ENCODE measurements around the gene SLC1A2. TPM values are rescaled to one million over a fixed set of nuclear protein-coding genes. Genes with fewer than 3 reads are reported as not detected.

Gene SLC1A2
- total RNA-seq, 1 experiment from 2014 or later, result 0.50 TPM

DNA sequence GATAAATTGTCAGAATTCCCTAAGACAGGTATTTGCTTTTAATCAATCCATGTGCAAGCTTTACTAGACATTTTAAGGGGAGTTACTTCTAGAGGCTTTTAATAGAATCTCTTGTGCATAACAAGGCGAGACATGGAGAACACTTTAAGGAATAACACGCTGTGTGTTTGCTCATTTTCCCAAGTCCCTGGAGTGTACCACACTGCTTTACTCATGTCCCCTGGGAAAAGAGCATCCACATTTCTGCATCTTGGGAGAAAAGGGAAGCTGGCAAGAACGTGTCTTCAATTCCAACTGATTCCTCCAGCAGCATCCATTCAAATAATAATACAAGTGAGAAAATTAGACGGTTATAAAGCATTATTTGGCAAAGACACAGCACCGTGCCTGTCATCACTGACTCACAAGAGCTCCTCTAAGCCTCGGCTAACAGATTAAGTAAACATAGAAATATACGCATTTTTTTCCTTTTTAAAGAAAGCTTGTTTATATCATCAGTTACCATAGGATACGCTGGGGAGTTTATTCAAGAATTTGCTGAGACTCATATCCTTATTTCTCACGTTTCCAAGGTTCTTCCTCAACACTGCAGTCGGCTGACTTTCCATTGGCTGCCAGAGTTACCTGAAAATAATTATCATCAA is 158.9 kb downstream of the SLC1A2 start:
- ChIA-PET POLR2A (no interaction called here), CTCF (no interaction called here)
- Mint-ChIP-seq H3K9me3 (no peaks in the 10 kb centered on the region), H3K27ac (no peak overlapping the region), H3K4me1 (no peaks in the 10 kb centered on the region), H3K36me3 (no peaks in the 10 kb centered on the region), H3K4me3 (no peak overlapping the region), H3K27me3 (ENCODE audit: low read depth) (no peaks in the 10 kb centered on the region)
- TF ChIP-seq ZNF232 (CRISPR knock-in tag; IDR thresholded peaks at IDR 0.05) (no peak), ZNF219 (CRISPR knock-in tag; IDR thresholded peaks at IDR 0.05; ENCODE audit: borderline replicate concordance) (no peak), CTCF (IDR thresholded peaks at IDR 0.05) (no peak), ELF4 (CRISPR knock-in tag; IDR thresholded peaks at IDR 0.05; ENCODE audit: low read depth) (no peak), FOXK1 (CRISPR knock-in tag; IDR thresholded peaks at IDR 0.05) (no peak), ZNF263 (CRISPR knock-in tag; IDR thresholded peaks at IDR 0.05; ENCODE audit: low read depth) (no peak), ZNF532 (CRISPR knock-in tag; IDR thresholded peaks at IDR 0.05; ENCODE audit: borderline replicate concordance) (no peak), ZNF317 (CRISPR knock-in tag; IDR thresholded peaks at IDR 0.05; ENCODE audit: borderline replicate concordance, low read depth) (no peak), PRRX2 (CRISPR knock-in tag; IDR thresholded peaks at IDR 0.05) (no peak), ZNF425 (CRISPR knock-in tag; conservative IDR thresholded peaks at IDR 0.05) (no peak)
- TF ChIP-seq, protein P1, sequence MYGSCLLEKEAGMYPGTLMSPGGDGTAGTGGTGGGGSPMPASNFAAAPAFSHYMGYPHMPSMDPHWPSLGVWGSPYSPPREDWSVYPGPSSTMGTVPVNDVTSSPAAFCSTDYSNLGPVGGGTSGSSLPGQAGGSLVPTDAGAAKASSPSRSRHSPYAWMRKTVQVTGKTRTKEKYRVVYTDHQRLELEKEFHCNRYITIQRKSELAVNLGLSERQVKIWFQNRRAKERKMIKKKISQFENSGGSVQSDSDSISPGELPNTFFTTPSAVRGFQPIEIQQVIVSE (CRISPR knock-in tag; IDR thresholded peaks at IDR 0.05; ENCODE audit: borderline replicate concordance), result no peak
- TF ChIP-seq, protein P2, sequence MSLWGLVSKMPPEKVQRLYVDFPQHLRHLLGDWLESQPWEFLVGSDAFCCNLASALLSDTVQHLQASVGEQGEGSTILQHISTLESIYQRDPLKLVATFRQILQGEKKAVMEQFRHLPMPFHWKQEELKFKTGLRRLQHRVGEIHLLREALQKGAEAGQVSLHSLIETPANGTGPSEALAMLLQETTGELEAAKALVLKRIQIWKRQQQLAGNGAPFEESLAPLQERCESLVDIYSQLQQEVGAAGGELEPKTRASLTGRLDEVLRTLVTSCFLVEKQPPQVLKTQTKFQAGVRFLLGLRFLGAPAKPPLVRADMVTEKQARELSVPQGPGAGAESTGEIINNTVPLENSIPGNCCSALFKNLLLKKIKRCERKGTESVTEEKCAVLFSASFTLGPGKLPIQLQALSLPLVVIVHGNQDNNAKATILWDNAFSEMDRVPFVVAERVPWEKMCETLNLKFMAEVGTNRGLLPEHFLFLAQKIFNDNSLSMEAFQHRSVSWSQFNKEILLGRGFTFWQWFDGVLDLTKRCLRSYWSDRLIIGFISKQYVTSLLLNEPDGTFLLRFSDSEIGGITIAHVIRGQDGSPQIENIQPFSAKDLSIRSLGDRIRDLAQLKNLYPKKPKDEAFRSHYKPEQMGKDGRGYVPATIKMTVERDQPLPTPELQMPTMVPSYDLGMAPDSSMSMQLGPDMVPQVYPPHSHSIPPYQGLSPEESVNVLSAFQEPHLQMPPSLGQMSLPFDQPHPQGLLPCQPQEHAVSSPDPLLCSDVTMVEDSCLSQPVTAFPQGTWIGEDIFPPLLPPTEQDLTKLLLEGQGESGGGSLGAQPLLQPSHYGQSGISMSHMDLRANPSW (CRISPR knock-in tag; conservative IDR thresholded peaks at IDR 0.05; ENCODE audit: low read depth), result no peak
- TF ChIP-seq, protein P3, sequence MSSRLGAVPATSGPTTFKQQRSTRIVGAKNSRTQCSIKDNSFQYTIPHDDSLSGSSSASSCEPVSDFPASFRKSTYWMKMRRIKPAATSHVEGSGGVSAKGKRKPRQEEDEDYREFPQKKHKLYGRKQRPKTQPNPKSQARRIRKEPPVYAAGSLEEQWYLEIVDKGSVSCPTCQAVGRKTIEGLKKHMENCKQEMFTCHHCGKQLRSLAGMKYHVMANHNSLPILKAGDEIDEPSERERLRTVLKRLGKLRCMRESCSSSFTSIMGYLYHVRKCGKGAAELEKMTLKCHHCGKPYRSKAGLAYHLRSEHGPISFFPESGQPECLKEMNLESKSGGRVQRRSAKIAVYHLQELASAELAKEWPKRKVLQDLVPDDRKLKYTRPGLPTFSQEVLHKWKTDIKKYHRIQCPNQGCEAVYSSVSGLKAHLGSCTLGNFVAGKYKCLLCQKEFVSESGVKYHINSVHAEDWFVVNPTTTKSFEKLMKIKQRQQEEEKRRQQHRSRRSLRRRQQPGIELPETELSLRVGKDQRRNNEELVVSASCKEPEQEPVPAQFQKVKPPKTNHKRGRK (CRISPR knock-in tag; IDR thresholded peaks at IDR 0.05; ENCODE audit: borderline replicate concordance), result no peak
- ATAC-seq (no peak), DNase-seq (ENCODE audit: low spot score) (no peak)
